HFFc6 (cell line): ENCODE measurements around the gene RPS6KA1. TPM values are rescaled to one million over a fixed set of nuclear protein-coding genes. Genes with fewer than 3 reads are reported as not detected.

Source experiments
- DNase-seq: peaks from one replicate; pipeline ENCODE4 v3.0.0-alpha.2; 2018
- H3K27ac Mint-ChIP-seq: 2 replicates; pipeline ENCODE4 v1.8.0; 2020; ENCODE audit warnings: mild to moderate bottlenecking, mixed read lengths
- H3K27me3 Mint-ChIP-seq: 2 replicates; pipeline ENCODE4 v1.8.0; 2021; ENCODE audit warnings: mild to moderate bottlenecking, moderate library complexity, mixed read lengths; ENCODE audit not compliant: insufficient read depth
- H3K36me3 Mint-ChIP-seq: 2 replicates; pipeline ENCODE4 v1.8.0; 2021; ENCODE audit warnings: low read depth, mixed read lengths
- H3K4me1 Mint-ChIP-seq: 2 replicates; pipeline ENCODE4 v1.8.0; 2020; ENCODE audit warnings: low read depth, mixed read lengths
- H3K4me3 Mint-ChIP-seq: 2 replicates; pipeline ENCODE4 v1.8.0; 2020; ENCODE audit warnings: mild to moderate bottlenecking, moderate library complexity, mixed read lengths
- H3K9me3 Mint-ChIP-seq: 2 replicates; pipeline ENCODE4 v1.8.0; 2020; ENCODE audit warnings: mild to moderate bottlenecking, mixed read lengths
- CTCF ChIP-seq: fragments of 200-600 bp; sonication (generic); IDR thresholded peaks from 2 replicates; pipeline ENCODE4 v1.5.0; 2021; ENCODE audit warnings: antibody characterized with exemption, mild to moderate bottlenecking
- total RNA-seq, 6 experiments: library from RNA; stranded (reverse); fragmentation: NEBNext Ultra II Directional; extraction: Animal tissue kit (Norgen Biotek cat#: 25700); gene quantifications; 2 replicates in 1 of 6; 3 replicates in 5 of 6; pipeline ENCODE4 v1.2.3, GENCODE V29; 2021

Gene RPS6KA1
- total RNA-seq, 6 experiments from 2014 or later = 1.5 to 2.6 (median 1.7) TPM

GRCh38 chr1:26546375-26546774, 16.8 kb downstream of the RPS6KA1 start:
- Mint-ChIP-seq H3K4me3 (no peak overlapping the region), H3K27me3 (peaks cover 3% of the 10 kb centered on the region), H3K9me3 (no peaks in the 10 kb centered on the region), H3K4me1 (no peaks in the 10 kb centered on the region), H3K27ac (no peak overlapping the region), H3K36me3 (no peaks in the 10 kb centered on the region)
- no peak for DNase-seq
- no peak for TF ChIP-seq CTCF

GRCh38 chr1:26546819-26547218, 17.3 kb downstream of the RPS6KA1 start:
- DNase-seq = no peak
- no peaks in the 10 kb centered on the region for H3K36me3 Mint-ChIP-seq

GRCh38 chr1:26548841-26549240, 19.3 kb downstream of the RPS6KA1 start:
- DNase-seq = no peak
- Mint-ChIP-seq H3K36me3 (no peaks in the 10 kb centered on the region), H3K27ac (no peak overlapping the region)

More at GRCh38 chr1:26546819-26547218, 17.3 kb downstream of the RPS6KA1 start:
- Mint-ChIP-seq H3K27ac (no peak overlapping the region), H3K9me3 (no peaks in the 10 kb centered on the region), H3K4me3 (no peak overlapping the region), H3K27me3 (peaks cover 3% of the 10 kb centered on the region), H3K4me1 (no peaks in the 10 kb centered on the region)
- no peak for TF ChIP-seq CTCF

GRCh38 chr1:26550946-26551345, 21.4 kb downstream of the RPS6KA1 start:
- H3K4me1 Mint-ChIP-seq = no peaks in the 10 kb centered on the region
- no peaks in the 10 kb centered on the region; the same call in none of the 2 replicates for H3K27me3 Mint-ChIP-seq
- H3K36me3 Mint-ChIP-seq = no peaks in the 10 kb centered on the region
- no peak overlapping the region for H3K4me3 Mint-ChIP-seq
- TF ChIP-seq CTCF = no peak
- no peaks in the 10 kb centered on the region for H3K9me3 Mint-ChIP-seq
- H3K27ac Mint-ChIP-seq = no peak overlapping the region
- DNase-seq = no peak

More at GRCh38 chr1:26548841-26549240, 19.3 kb downstream of the RPS6KA1 start:
- TF ChIP-seq CTCF = no peak
- Mint-ChIP-seq H3K4me3 (no peak overlapping the region), H3K4me1 (no peaks in the 10 kb centered on the region), H3K9me3 (no peaks in the 10 kb centered on the region), H3K27me3 (peaks cover 3% of the 10 kb centered on the region)

- no peak for DNase-seq
These were observed 23.2 kb downstream of the RPS6KA1 start for GRCh38 chr1:26552720-26553119.

More at GRCh38 chr1:26552720-26553119, 23.2 kb downstream of the RPS6KA1 start:
- Mint-ChIP-seq H3K27me3 (no peaks in the 10 kb centered on the region; the same call in none of the 2 replicates), H3K36me3 (no peaks in the 10 kb centered on the region), H3K9me3 (no peaks in the 10 kb centered on the region), H3K4me3 (no peak overlapping the region), H3K4me1 (no peaks in the 10 kb centered on the region), H3K27ac (no peak overlapping the region)
- TF ChIP-seq CTCF = no peak
